Activated CD8-positive, alpha-beta T cell treated with anti-CD3 and anti-CD28 coated beads for 36 hours (primary cell): ENCODE measurements around the gene NAA10. TPM values are rescaled to one million over a fixed set of nuclear protein-coding genes. Genes with fewer than 3 reads are reported as not detected.
A peak's percentile ranks its signal among the peaks of the same experiment; 100 is the strongest.

Experiments used
- ATAC-seq: fragments of 200-7000 bp; cut with Tn5 transposase; one replicate; pipeline ENCODE4 v1.10.0; 2021; ENCODE audit warnings: mild to moderate bottlenecking, moderate library complexity
- CTCF ChIA-PET: fragments of 350-600 bp; sonication (Branson Sonifier 250); formaldehyde crosslinking; loops from one replicate; lab custom pipeline; 2021; ENCODE audit warnings: antibody characterized with exemption; lab: Charles Lee
- POLR2A ChIA-PET: fragments of 350-600 bp; sonication (Branson Sonifier 250); formaldehyde crosslinking; loops from one replicate; lab custom pipeline; 2021; ENCODE audit warnings: antibody characterized with exemption; lab: Charles Lee
- DNase-seq: peaks from one replicate; pipeline ENCODE4 v3.0.0-alpha.2; 2020
- H3K27ac Mint-ChIP-seq: one replicate; pipeline ENCODE4 v1.8.0; 2021; ENCODE audit warnings: mild to moderate bottlenecking, mixed read lengths
- H3K27me3 Mint-ChIP-seq: one replicate; pipeline ENCODE4 v1.8.0; 2021; ENCODE audit warnings: mixed read lengths
- H3K36me3 Mint-ChIP-seq: one replicate; pipeline ENCODE4 v1.8.0; 2021; ENCODE audit warnings: low read depth, mixed read lengths
- H3K4me1 Mint-ChIP-seq: one replicate; pipeline ENCODE4 v1.8.0; 2021; ENCODE audit warnings: low read depth, mixed read lengths
- H3K4me3 Mint-ChIP-seq: one replicate; pipeline ENCODE4 v1.8.0; 2021; ENCODE audit warnings: mild to moderate bottlenecking, moderate library complexity, mixed read lengths
- H3K9me3 Mint-ChIP-seq: one replicate; pipeline ENCODE4 v1.8.0; 2021; ENCODE audit warnings: mixed read lengths
- intact Hi-C: fragments of 100-400 bp; cut with micrococcal nuclease; formaldehyde crosslinking; loops from one replicate; pipeline ENCODE4 v1.10.0; 2022
- total RNA-seq, 2 experiments: library from RNA; stranded (reverse); gene quantifications; one replicate each; pipeline ENCODE4 v1.2.3, GENCODE V29; 2021
- TF ChIP-seq, protein P1 (sequence below): fragments of 200-600 bp; IDR thresholded peaks from one replicate; pipeline ENCODE4 v1.8.0; 2022; ENCODE audit warnings: antibody characterized with exemption, mild to moderate bottlenecking

NAA10 gene
- total RNA-seq, 2 experiments from 2014 or later, result 123 to 136 TPM

DNA sequence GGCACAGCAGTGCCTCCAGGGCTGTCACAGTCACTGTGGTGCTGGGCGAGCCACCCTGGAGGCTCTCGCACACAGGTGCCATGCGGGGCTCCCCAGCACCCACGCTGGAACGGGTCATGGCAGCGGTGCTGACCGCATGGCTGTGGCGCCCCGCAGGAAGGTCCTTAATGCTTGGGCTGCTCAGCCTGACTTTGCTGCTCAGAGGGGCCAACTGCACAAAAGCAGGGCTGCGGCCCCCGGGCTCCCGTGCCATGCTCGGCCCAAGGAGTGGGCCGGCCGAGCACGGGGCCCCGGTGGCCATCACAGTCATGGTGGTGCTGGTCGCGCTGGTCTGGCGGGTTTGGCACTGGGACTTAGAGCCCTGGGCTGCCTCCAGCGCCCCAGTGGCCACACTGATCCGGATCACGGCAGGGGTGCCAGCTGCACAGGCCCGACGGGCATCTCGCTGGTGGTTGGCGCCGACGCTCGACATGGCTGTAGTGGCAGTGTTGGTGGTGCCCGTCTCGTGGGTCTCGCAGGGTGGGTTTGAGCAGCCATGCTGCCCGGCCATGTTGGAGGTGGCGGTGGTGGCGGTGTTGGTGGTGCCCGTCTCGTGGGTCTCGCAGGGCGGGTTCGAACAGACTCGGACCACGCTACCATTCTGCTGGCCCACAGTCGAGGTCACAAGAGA is 19.9 kb upstream of the NAA10 start:
- intact Hi-C loops, result no loop called here
- DNase-seq (no peak), ATAC-seq (no peak)
- ChIA-PET POLR2A (no interaction called here), CTCF (no interaction called here)
- H3K27ac Mint-ChIP-seq, result no peak overlapping the region
- H3K9me3 Mint-ChIP-seq, result no peaks in the 10 kb centered on the region
- H3K4me1 Mint-ChIP-seq, result peaks cover 22% of the 10 kb centered on the region
- H3K36me3 Mint-ChIP-seq, result peaks cover 40% of the 10 kb centered on the region
- no peak overlapping the region for H3K4me3 Mint-ChIP-seq
- TF ChIP-seq, protein P1, sequence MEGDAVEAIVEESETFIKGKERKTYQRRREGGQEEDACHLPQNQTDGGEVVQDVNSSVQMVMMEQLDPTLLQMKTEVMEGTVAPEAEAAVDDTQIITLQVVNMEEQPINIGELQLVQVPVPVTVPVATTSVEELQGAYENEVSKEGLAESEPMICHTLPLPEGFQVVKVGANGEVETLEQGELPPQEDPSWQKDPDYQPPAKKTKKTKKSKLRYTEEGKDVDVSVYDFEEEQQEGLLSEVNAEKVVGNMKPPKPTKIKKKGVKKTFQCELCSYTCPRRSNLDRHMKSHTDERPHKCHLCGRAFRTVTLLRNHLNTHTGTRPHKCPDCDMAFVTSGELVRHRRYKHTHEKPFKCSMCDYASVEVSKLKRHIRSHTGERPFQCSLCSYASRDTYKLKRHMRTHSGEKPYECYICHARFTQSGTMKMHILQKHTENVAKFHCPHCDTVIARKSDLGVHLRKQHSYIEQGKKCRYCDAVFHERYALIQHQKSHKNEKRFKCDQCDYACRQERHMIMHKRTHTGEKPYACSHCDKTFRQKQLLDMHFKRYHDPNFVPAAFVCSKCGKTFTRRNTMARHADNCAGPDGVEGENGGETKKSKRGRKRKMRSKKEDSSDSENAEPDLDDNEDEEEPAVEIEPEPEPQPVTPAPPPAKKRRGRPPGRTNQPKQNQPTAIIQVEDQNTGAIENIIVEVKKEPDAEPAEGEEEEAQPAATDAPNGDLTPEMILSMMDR, result no peak
- no peaks in the 10 kb centered on the region for H3K27me3 Mint-ChIP-seq

DNA sequence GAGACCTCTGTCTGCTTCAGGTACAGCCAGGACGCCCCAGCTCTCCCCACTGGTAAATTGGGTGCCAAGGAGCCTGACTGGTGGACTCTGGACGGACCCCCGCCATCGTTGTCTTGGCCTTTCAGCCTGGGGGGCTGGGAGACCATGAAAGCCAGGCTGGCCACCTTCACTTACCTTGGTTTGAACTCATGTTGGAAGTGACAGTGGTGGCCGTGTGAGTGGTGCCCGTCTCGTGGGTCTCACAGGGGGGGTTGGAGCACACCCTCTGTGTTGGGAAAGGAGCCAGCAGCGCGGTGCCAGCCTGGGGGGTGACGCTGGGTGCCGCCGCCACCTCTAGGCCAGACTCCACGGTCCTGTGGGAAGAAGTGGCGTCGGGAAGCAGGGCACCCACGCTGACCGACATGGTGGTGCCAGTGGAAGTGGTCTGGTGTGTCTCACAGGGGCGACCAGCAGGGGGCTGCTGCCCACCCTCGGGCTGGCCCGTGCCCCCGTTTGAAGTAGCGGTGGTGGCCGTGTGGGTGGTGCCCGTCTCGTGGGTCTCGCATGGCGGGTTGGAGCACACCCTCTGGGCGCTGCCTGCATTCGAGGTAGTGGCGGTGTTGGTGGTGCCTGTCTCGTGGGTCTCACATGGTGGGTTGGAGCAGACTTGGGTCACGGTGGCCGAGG is 19.2 kb upstream of the NAA10 start:
- no peaks in the 10 kb centered on the region for H3K27me3 Mint-ChIP-seq
- peaks cover 26% of the 10 kb centered on the region for H3K4me1 Mint-ChIP-seq
- intact Hi-C loops, result no loop called here
- H3K4me3 Mint-ChIP-seq, result no peak overlapping the region
- peak; percentile 1 for ATAC-seq
- H3K27ac Mint-ChIP-seq, result no peak overlapping the region
- CTCF ChIA-PET, result interaction anchor here (2.3 to 10.2 kb wide), 2 partner anchors 12 to 28 kb away, joined by 17 to 136 read pairs; partner anchors contain the start of gene ARHGAP4
- TF ChIP-seq, protein P1, result no peak
- DNase-seq, result no peak
- no peaks in the 10 kb centered on the region for H3K9me3 Mint-ChIP-seq
- peaks cover 45% of the 10 kb centered on the region for H3K36me3 Mint-ChIP-seq
- POLR2A ChIA-PET, result interaction anchor here (1.2 to 11.9 kb wide), 4 partner anchors 11 to 27 kb away, joined by 3 to 130 read pairs (median 34); partner anchors contain the start of genes ARHGAP4 and HCFC1

DNA sequence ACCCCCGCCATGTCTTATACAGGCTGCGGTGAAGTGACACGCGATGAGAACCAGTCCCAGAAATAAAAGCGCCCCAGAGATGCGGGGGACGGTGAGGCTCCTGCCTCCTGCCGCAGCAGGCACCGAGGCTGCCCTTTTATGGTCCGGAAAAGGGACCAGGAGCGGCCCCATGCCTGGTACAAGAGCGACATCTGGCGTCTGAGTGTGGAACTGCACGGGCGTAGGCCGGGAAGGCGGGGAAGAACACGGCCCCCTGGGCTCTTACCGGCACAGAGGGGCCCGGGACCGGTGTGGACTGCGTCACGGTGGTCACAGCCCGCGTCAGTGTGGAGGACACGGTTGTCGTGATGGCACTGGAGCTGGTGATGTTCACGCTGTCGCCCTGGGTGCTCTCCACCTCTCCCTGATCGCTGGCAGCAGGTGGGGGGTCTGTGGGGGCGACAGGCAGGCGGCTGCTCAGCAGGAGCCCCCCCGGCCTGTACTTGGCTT is 18.5 kb upstream of the NAA10 start:
- POLR2A ChIA-PET, result interaction anchor here (1.2 to 11.9 kb wide), 5 partner anchors 10 to 27 kb away, joined by 3 to 130 read pairs (median 3); partner anchors contain the start of genes ARHGAP4, HCFC1 and NAA10

DNA sequence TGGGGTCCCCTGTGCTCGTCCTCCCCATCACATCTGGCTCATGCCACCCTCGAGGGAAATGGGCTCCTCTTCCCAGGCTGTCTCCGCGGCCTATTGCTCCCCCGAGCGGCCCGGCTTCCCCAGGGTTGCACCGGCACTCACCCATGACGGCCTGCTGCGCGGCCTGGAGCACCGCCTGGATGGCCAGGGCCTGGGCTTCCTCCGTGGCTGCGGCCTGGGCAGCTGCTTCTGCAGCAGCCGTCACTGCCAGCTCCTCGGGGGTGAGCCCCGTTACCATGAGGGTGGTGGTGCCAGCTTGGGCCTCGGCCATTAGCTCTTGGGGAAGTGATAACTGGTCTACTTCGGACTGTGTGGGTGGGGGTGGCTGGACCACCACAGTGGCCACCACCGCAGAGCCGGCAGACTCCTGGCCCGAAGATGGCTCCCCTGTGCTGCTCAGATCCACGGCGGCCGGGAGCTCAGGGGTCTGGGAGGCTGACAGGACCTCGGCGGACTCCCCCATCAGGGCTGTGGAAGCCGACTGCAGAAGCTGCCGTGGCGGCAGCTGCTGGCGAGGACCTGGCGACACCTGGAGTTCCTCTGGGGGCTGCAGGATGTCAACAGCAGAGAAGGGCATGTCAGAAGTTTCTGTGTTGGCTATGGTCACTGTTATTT is 17.7 kb upstream of the NAA10 start:
- ATAC-seq, result no peak
- TF ChIP-seq, protein P1, result no peak
- ChIA-PET POLR2A (interaction anchor here (1.1 to 11.9 kb wide), 4 partner anchors 11 to 26 kb away, joined by 3 to 130 read pairs (median 34); partner anchors contain the start of genes ARHGAP4, HCFC1 and NAA10), CTCF (interaction anchor here (1.1 to 10.2 kb wide), 3 partner anchors 11 to 27 kb away, joined by 3 to 136 read pairs (median 17); partner anchors contain the start of gene ARHGAP4)
- Mint-ChIP-seq H3K9me3 (no peaks in the 10 kb centered on the region), H3K27me3 (no peaks in the 10 kb centered on the region), H3K4me3 (no peak overlapping the region), H3K36me3 (peaks cover 45% of the 10 kb centered on the region), H3K4me1 (peaks cover 37% of the 10 kb centered on the region), H3K27ac (peak overlapping the region; percentile 57)
- intact Hi-C loops, result no loop called here
- no peak for DNase-seq

More for the DNA sequence above, 18.5 kb upstream of the NAA10 start:
- Mint-ChIP-seq H3K36me3 (peaks cover 42% of the 10 kb centered on the region), H3K27me3 (no peaks in the 10 kb centered on the region), H3K4me3 (no peak overlapping the region), H3K27ac (peak overlapping the region; percentile 57), H3K4me1 (peaks cover 29% of the 10 kb centered on the region), H3K9me3 (no peaks in the 10 kb centered on the region)
- CTCF ChIA-PET, result interaction anchor here (2.3 to 10.2 kb wide), 2 partner anchors 13 to 28 kb away, joined by 17 to 136 read pairs; partner anchors contain the start of gene ARHGAP4
- peak; percentile 85 for DNase-seq
- ATAC-seq, result peak; percentile 78
- intact Hi-C loops, result no loop called here
- TF ChIP-seq, protein P1, result peak; percentile 91
